PFSK-1 (cell line): Measurements from ENCODE around the gene TNFRSF11A. TPM values are rescaled to one million over a fixed set of nuclear protein-coding genes. Genes with fewer than 3 reads are reported as not detected.

Experiments used
- FOXP2 ChIP-seq: optimal IDR thresholded peaks from 2 replicates; pipeline ENCODE3; 2011; ENCODE audit warnings: borderline replicate concordance, control low read depth, inconsistent platforms; ENCODE audit not compliant: insufficient read depth; ENCODE audit errors: extremely low read length, extremely low read depth
- POLR2AphosphoS5 ChIP-seq: IDR thresholded peaks from 2 replicates; pipeline ENCODE4 v1.6.1; 2012; ENCODE audit warnings: low read depth, mild to moderate bottlenecking, control low read depth, low read length, moderate library complexity
- REST ChIP-seq, 2 experiments: IDR thresholded peaks; 2 replicates each; pipeline versions ENCODE4 v1.6.1 to v1.8.0; 2011 to 2012; ENCODE audit warnings: low read depth in 2 of 2, low read length in 2 of 2, control low read depth in 1 of 2, inconsistent platforms in 1 of 2, mild to moderate bottlenecking in 1 of 2, moderate library complexity in 1 of 2; ENCODE audit not compliant: insufficient read depth in 1 of 2
- SIN3A ChIP-seq: IDR thresholded peaks from 2 replicates; pipeline ENCODE4 v1.6.1; 2012; ENCODE audit warnings: mild to moderate bottlenecking, low read length, moderate library complexity, borderline replicate concordance; ENCODE audit not compliant: insufficient read depth
- TAF1 ChIP-seq: IDR thresholded peaks from 2 replicates; pipeline ENCODE4 v1.6.1; 2012; ENCODE audit warnings: low read length, control low read depth, borderline replicate concordance; ENCODE audit not compliant: insufficient read depth
- polyA plus RNA-seq: library from polyadenylated mRNA; unstranded; fragments of >200 nt; gene quantifications from one replicate; pipeline ENCODE4 v1.2.1, GENCODE V29; 2012; ENCODE audit warnings: low read depth, missing spikeins; ENCODE audit not compliant: insufficient read length

TNFRSF11A gene
- 0.68 TPM for polyA plus RNA-seq

- TF ChIP-seq POLR2AphosphoS5, result no peak
- TF ChIP-seq FOXP2, result no peak
- TF ChIP-seq SIN3A, result no peak
Observed at GRCh38 chr18:62324917-62325805, at the start of gene TNFRSF11A. Gene TNFRSF11A (plus strand): TSS chr18:62325310. CDS start chr18:62325353, 43 bp downstream.

- no peak for TF ChIP-seq SIN3A
- TF ChIP-seq POLR2AphosphoS5, result no peak
- no peak for TF ChIP-seq TAF1
- no peak for TF ChIP-seq REST (IDR thresholded peaks at IDR 0.05; ENCODE audit: insufficient read depth in 1 of 2, low read depth in 2 of 2, low read length in 2 of 2)
- no peak for TF ChIP-seq FOXP2
Observed at GRCh38 chr18:62277045-62277444, 48.1 kb upstream of the TNFRSF11A start.

- TF ChIP-seq REST (IDR thresholded peaks at IDR 0.05; ENCODE audit: insufficient read depth in 1 of 2, low read depth in 2 of 2, low read length in 2 of 2), result no peak
- no peak for TF ChIP-seq POLR2AphosphoS5
- TF ChIP-seq SIN3A, result no peak
- no peak for TF ChIP-seq TAF1
- no peak for TF ChIP-seq FOXP2
Observed at GRCh38 chr18:62279561-62279960, 45.5 kb upstream of the TNFRSF11A start.

GRCh38 chr18:62280058-62280457 lies 45.1 kb upstream of the TNFRSF11A start:
- TF ChIP-seq FOXP2 (no peak), REST (IDR thresholded peaks at IDR 0.05; ENCODE audit: insufficient read depth in 1 of 2, low read depth in 2 of 2, low read length in 2 of 2) (no peak), POLR2AphosphoS5 (no peak)

GRCh38 chr18:62280786-62281185 lies 44.3 kb upstream of the TNFRSF11A start:
- TF ChIP-seq TAF1 (no peak), REST (IDR thresholded peaks at IDR 0.05; ENCODE audit: insufficient read depth in 1 of 2, low read depth in 2 of 2, low read length in 2 of 2) (no peak), FOXP2 (no peak), POLR2AphosphoS5 (no peak), SIN3A (no peak)
